AG09319 (cell line): Measurements from ENCODE around the gene PRXL2C.
A peak's percentile ranks its signal among the peaks of the same experiment; 100 is the strongest.
"Not testable (repeated sequence)": the region's sequence is repeated elsewhere in the genome, so short reads cannot be mapped to it uniquely, and the experiment has no call there.

Experiments used
- DNase-seq: peaks from one replicate; pipeline ENCODE4 v3.0.0-alpha.2; 2010; ENCODE audit warnings: low read depth; ENCODE audit errors: extremely low read depth
- CTCF ChIP-seq: IDR thresholded peaks from 2 replicates; pipeline ENCODE4 v1.5.1; 2011; ENCODE audit warnings: low read depth, mild to moderate bottlenecking, inconsistent platforms, low read length, moderate library complexity

Gene PRXL2C

GRCh38 chr9:96615411-96615810 lies 39.7 kb downstream of the PRXL2C start:
- TF ChIP-seq CTCF: no peak
- DNase-seq: no peak

GRCh38 chr9:96614664-96615063 lies 40.5 kb downstream of the PRXL2C start:
- not testable (repeated sequence) for DNase-seq

GRCh38 chr9:96612966-96613589 lies 42.0 kb downstream of the PRXL2C start:
- no peak for DNase-seq
- no peak for TF ChIP-seq CTCF

DNA sequence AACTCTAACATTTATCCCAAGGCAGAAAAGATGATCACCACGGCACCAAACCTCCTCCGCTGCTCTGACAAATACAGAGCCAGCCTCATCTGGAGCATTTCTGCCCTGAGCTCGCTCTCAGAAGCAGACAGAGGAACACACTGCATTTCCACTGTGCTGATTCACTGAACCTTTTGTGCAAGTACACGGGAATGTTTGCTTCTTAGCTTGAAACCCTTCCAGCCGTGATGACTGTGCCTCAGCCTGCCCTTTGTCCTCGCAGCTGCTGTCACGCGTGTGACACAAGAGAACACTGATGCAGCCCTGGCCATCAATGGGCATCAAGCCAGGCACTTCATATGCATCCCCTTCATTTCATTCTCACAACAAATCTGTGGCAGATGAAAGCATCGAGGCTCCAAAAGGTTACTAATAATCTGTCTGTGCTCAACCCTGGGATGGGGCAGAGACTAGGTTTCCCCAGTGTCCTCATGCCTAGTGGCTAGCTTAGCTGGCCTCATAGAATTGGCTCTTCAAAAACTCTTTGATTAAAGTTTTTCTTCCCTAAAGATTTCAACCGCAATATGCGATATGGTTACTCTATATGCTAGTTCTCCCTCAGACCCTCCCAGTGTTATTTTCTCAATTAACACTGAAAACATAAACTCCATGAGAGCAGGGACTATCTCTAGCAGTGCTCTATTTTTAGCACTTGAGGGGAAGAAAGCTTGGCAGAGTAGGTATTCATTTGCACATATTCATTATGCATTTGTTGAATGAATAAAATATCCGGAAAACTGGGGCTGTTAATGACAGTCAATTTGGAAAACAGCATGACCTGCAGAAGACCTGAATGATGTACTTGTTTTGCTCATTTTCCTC lies 42.8 kb downstream of the PRXL2C start:
- DNase-seq: peak; percentile 62
- no peak for TF ChIP-seq CTCF

DNA sequence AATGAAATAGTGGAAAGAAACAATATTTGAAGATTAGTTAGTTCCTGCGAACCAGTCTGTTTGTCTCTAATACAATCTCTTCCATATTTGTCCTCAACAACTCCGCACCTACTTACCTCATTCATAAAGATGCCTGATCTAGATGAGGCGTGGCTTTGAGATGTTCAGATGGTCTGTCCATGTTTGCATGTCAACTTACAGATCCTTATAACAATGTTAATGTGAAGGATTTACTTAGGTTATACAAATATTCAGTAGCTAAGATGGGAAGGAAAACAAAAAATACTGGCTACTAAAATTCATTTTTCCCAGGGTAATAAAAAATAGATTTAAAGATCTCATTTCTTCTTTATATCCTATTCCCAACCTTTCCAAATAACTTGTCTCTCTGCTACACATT lies 43.8 kb downstream of the PRXL2C start:
- DNase-seq: no peak
- TF ChIP-seq CTCF: no peak

DNA sequence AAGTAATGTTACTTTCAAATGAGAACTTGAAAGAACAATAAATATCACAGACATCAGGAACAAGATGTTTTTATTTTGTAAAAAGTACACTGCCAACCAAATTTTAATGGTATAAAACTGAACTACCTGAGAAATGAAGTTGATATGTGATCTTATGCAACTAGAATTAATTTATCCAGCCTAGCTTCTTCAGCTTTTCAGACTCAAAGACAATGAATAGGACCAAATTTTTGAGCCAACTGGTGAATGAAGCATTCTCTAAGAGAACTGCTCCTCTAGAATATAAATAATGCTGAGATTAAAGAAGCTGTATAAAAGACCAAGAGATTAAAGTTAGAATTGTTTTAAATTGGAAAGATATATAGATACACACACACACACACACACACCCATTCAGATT lies 45.4 kb downstream of the PRXL2C start:
- no peak for DNase-seq
- TF ChIP-seq CTCF: no peak

- TF ChIP-seq CTCF: no peak
- no peak for DNase-seq
Observed at GRCh38 chr9:96607971-96608370, 47.1 kb downstream of the PRXL2C start.
